ENCODE measurements around the gene ITGAD.

DNA sequence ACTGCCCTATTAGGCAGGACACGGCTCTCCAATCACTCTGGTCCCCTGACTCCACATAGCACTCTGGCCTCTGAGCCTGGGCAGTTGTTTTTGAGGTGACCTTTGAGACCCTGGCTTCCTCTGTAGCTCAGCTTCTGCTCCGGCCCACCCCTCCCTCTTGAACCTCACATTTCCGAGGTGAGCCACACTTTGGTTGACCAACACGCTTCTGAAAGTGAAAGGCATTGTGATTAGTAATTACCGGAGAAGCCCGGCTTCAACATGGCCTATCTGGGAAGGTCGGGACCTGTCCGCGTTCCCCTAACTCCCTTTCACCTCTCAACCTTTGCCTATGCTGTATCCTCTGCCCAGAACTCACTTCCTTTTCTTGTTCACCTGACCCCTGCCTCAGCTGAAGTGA is 48.4 kb upstream of the ITGAD start:
- TF ChIP-seq CTCF (IDR thresholded peaks at IDR 0.05 in 8 of 11, conservative IDR thresholded peaks at IDR 0.05 in 3 of 11) (no peak), POLR2A (IDR thresholded peaks at IDR 0.05) (no peak)
